Endothelial cell of umbilical vein (primary cell): ENCODE data around the gene COLGALT1. TPM values are rescaled to one million over a fixed set of nuclear protein-coding genes. Genes with fewer than 3 reads are reported as not detected.

Experiments used
- BruUV-seq: library from RNA; stranded (reverse); fragments of 400-500 nt; replicated peaks from 2 replicates; lab custom pipeline; 2021; lab: Mats Ljungman, UMichigan
- CTCF ChIA-PET: fragments of 300-600, 350-600 bp; sonication (Branson Sonifier 250); formaldehyde crosslinking; loops from one replicate; lab custom pipeline; 2021; ENCODE audit warnings: antibody characterized with exemption, inconsistent platforms; lab: Charles Lee
- POLR2A ChIA-PET: fragments of 300-600, 350-600 bp; sonication (Branson Sonifier 250); formaldehyde crosslinking; loops from one replicate; lab custom pipeline; 2021; ENCODE audit warnings: antibody characterized with exemption, inconsistent platforms; lab: Charles Lee
- DNase-seq: peaks from one replicate; pipeline ENCODE4 v3.0.0-alpha.2; 2011; ENCODE audit warnings: low read depth, low spot score
- FAIRE-seq: peaks from 2 replicates; lab custom pipeline; 2011; peaks lifted over from hg19 to GRCh38; lab: Jason Lieb, UNC
- H2AFZ ChIP-seq: 2 replicates; pipeline ENCODE4 v1.6.0; 2012; ENCODE audit warnings: low read depth, low read length, control low read depth, inconsistent platforms
- H3K27ac ChIP-seq: 2 replicates; pipeline ENCODE4 v1.5.1; 2011; ENCODE audit warnings: low read depth, mild to moderate bottlenecking, control low read depth, low read length, moderate library complexity; ENCODE audit not compliant: insufficient read depth
- H3K27me3 ChIP-seq, 2 experiments: 2 replicates each; pipeline versions ENCODE4 v1.6.0 to v1.6.1; 2011; ENCODE audit warnings: low read length in 2 of 2, mixed read lengths in 1 of 2; ENCODE audit not compliant: control insufficient read depth in 2 of 2, insufficient read depth in 2 of 2
- H3K36me3 ChIP-seq, 2 experiments: 2 replicates in 1 of 2; 3 replicates in 1 of 2; pipeline ENCODE4 v1.5.1; 2011; ENCODE audit warnings: low read length in 2 of 2, mild to moderate bottlenecking in 1 of 2, moderate library complexity in 1 of 2; ENCODE audit not compliant: control insufficient read depth in 2 of 2, insufficient read depth in 2 of 2; ENCODE audit errors: extremely low read depth in 1 of 2
- H3K4me1 ChIP-seq: 3 replicates; pipeline ENCODE4 v1.5.1; 2011; ENCODE audit warnings: mild to moderate bottlenecking, low read length; ENCODE audit not compliant: control insufficient read depth, insufficient read depth; ENCODE audit errors: extremely low read depth
- H3K4me2 ChIP-seq: 2 replicates; pipeline ENCODE4 v1.6.1; 2011; ENCODE audit warnings: low read length, control low read depth, mixed read lengths; ENCODE audit not compliant: insufficient read depth
- H3K4me3 ChIP-seq, 3 experiments: fragments of 200-600 bp in 1 of 3; sonication (generic), shearing (Covaris generic) in 1 of 3; replicated peaks in 1 of 3; 2 replicates each; pipeline ENCODE4 v1.5.1; 2011 to 2016; ENCODE audit warnings: control low read depth in 3 of 3, low read length in 3 of 3, mild to moderate bottlenecking in 2 of 3, inconsistent platforms in 1 of 3, low read depth in 1 of 3, moderate library complexity in 1 of 3; ENCODE audit not compliant: insufficient read depth in 1 of 3
- H3K79me2 ChIP-seq: 2 replicates; pipeline ENCODE4 v1.6.0; 2012; ENCODE audit warnings: low read length, inconsistent platforms; ENCODE audit not compliant: control insufficient read depth, insufficient read depth
- H3K9ac ChIP-seq: replicated peaks from 2 replicates; pipeline ENCODE3; 2011; ENCODE audit warnings: low read length, control low read depth; ENCODE audit not compliant: insufficient read depth; ENCODE audit errors: extremely low read depth
- H3K9me1 ChIP-seq: replicated peaks from 3 replicates; pipeline ENCODE4 v1.6.0; 2011; ENCODE audit warnings: mild to moderate bottlenecking, low read length; ENCODE audit not compliant: control insufficient read depth, insufficient read depth; ENCODE audit errors: extremely low read depth
- H3K9me3 ChIP-seq: replicated peaks from 2 replicates; pipeline ENCODE4 v1.5.1; 2012; ENCODE audit warnings: low read length, inconsistent platforms; ENCODE audit not compliant: control insufficient read depth, insufficient read depth
- H4K20me1 ChIP-seq: replicated peaks from 2 replicates; pipeline ENCODE3; 2011; ENCODE audit warnings: mild to moderate bottlenecking, low read length; ENCODE audit not compliant: control insufficient read depth, insufficient read depth; ENCODE audit errors: extremely low read depth
- EZH2 ChIP-seq: IDR thresholded peaks from 2 replicates; pipeline ENCODE4 v1.6.1; 2012; ENCODE audit warnings: borderline replicate concordance, low read depth, mild to moderate bottlenecking, moderate library complexity, low read length, inconsistent platforms; ENCODE audit not compliant: severe bottlenecking
- GATA2 ChIP-seq: IDR thresholded peaks from 2 replicates; pipeline ENCODE4 v1.7.0; 2011; ENCODE audit warnings: low read depth, mild to moderate bottlenecking, moderate library complexity, mixed read lengths, low read length; ENCODE audit not compliant: insufficient read length, insufficient read depth
- JUN ChIP-seq: IDR thresholded peaks from 2 replicates; pipeline ENCODE4 v1.6.1; 2011; ENCODE audit warnings: borderline replicate concordance, low read depth; ENCODE audit not compliant: insufficient read length, insufficient read depth
- POLR2A ChIP-seq: IDR thresholded peaks from 2 replicates; pipeline ENCODE4 v1.6.1; 2012; ENCODE audit warnings: low read depth, mild to moderate bottlenecking, control low read depth, low read length
- POLR2AphosphoS5 ChIP-seq: IDR thresholded peaks from 2 replicates; pipeline ENCODE4 v1.6.1; 2012; ENCODE audit warnings: low read depth, mild to moderate bottlenecking, control low read depth, low read length, moderate library complexity; ENCODE audit not compliant: insufficient read depth
- dilution Hi-C: fragments of 300-500 bp; cut with MboI; formaldehyde crosslinking; loops from one replicate; pipeline ENCODE4 v1.15.0; 2019; ENCODE audit warnings: low sequenced_read_pairs; ENCODE audit not compliant: extremely low pct_ligation_motif_present
- intact Hi-C: fragments of 100-400 bp; cut with micrococcal nuclease; formaldehyde crosslinking; loops from one replicate; pipeline ENCODE4 v1.10.0; 2022
- polyA plus RNA-seq, 4 experiments: library from polyadenylated mRNA; depleted of rRNA in 3 of 4; stranded (reverse) in 3 of 4; unstranded in 1 of 4; fragments of >200 nt; gene quantifications; 2 replicates each; pipeline versions ENCODE4 v1.2.1 to v1.2.3, GENCODE V29; 2011 to 2012; ENCODE audit warnings: missing spikeins in 1 of 4
- total RNA-seq: library from RNA; stranded (reverse); gene quantifications from 2 replicates; pipeline ENCODE4 v1.2.3, GENCODE V29; 2021
- TF ChIP-seq, protein P1 (sequence below): IDR thresholded peaks from 2 replicates; pipeline ENCODE4 v1.6.1; 2011; ENCODE audit not compliant: insufficient read depth, insufficient read length
- TF ChIP-seq, protein P2 (sequence below), 2 donors: IDR thresholded peaks; 1 replicate in 1 of 2; 2 replicates in 1 of 2; pipeline ENCODE4 v1.5.1; 2011; ENCODE audit warnings: low read length in 2 of 2, mild to moderate bottlenecking in 2 of 2, moderate library complexity in 2 of 2, control low read depth in 1 of 2, inconsistent platforms in 1 of 2, low read depth in 1 of 2; ENCODE audit not compliant: insufficient read depth in 1 of 2; ENCODE audit errors: extremely low read depth in 1 of 2

The COLGALT1 gene
- total and polyA plus RNA-seq, 2 donors (not counting 3 experiments of a cell fraction or from before 2014, with no cell fraction given) = 263 to 355 TPM

- H3K4me2 ChIP-seq = no peak overlapping the region
- H3K36me3 ChIP-seq = peaks cover 26 to 50% of the 10 kb centered on the region in 2 experiments
- no peaks in the 10 kb centered on the region for H3K9me1 ChIP-seq
- dilution Hi-C loops (no loop called here), intact Hi-C loops (no loop called here)
- no peaks in the 10 kb centered on the region for H3K4me1 ChIP-seq
- FAIRE-seq (no peak), DNase-seq (no peak)
- TF ChIP-seq GATA2 = no peak
- no peak for TF ChIP-seq JUN
- TF ChIP-seq, protein P1, sequence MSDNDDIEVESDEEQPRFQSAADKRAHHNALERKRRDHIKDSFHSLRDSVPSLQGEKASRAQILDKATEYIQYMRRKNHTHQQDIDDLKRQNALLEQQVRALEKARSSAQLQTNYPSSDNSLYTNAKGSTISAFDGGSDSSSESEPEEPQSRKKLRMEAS = no peak
- no peak for TF ChIP-seq EZH2
- TF ChIP-seq, protein P2, sequence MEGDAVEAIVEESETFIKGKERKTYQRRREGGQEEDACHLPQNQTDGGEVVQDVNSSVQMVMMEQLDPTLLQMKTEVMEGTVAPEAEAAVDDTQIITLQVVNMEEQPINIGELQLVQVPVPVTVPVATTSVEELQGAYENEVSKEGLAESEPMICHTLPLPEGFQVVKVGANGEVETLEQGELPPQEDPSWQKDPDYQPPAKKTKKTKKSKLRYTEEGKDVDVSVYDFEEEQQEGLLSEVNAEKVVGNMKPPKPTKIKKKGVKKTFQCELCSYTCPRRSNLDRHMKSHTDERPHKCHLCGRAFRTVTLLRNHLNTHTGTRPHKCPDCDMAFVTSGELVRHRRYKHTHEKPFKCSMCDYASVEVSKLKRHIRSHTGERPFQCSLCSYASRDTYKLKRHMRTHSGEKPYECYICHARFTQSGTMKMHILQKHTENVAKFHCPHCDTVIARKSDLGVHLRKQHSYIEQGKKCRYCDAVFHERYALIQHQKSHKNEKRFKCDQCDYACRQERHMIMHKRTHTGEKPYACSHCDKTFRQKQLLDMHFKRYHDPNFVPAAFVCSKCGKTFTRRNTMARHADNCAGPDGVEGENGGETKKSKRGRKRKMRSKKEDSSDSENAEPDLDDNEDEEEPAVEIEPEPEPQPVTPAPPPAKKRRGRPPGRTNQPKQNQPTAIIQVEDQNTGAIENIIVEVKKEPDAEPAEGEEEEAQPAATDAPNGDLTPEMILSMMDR (IDR thresholded peaks at IDR 0.05; ENCODE audit: extremely low read depth in 1 of 2, insufficient read depth in 1 of 2, low read depth in 1 of 2, low read length in 2 of 2) = no peak
- no peak for TF ChIP-seq POLR2A
- TF ChIP-seq POLR2AphosphoS5 = no peak
- H3K4me3 ChIP-seq = no peak overlapping the region
- ChIA-PET CTCF (interaction anchor here (0.8 to 2.3 kb wide), 7 partner anchors 9 to 194 kb away, joined by 3 to 18 read pairs (median 3); no protein-coding TSS in a partner anchor), POLR2A (no interaction called here)
- no peaks in the 10 kb centered on the region for H3K79me2 ChIP-seq
- no TSS peak for BruUV-seq
- no peaks in the 10 kb centered on the region for H4K20me1 ChIP-seq
- H3K9me3 ChIP-seq = no peaks in the 10 kb centered on the region
- no peak overlapping the region for H3K9ac ChIP-seq
- no peak overlapping the region for H3K27ac ChIP-seq
- H2AFZ ChIP-seq = no peak overlapping the region
- no peaks in the 10 kb centered on the region for H3K27me3 ChIP-seq
Observed at GRCh38 chr19:17572638-17573037, 17.2 kb downstream of the COLGALT1 start.
